IPS-11a (cell line): ENCODE data around the gene CAPSL.
"Not testable (repeated sequence)": the region's sequence is repeated elsewhere in the genome, so short reads cannot be mapped to it uniquely, and the experiment has no call there.

Experiments
- H3K4me3 ChIP-seq: one replicate; pipeline ENCODE4 v1.5.1; 2013; ENCODE audit warnings: low read depth, low read length, control low read depth

CAPSL gene

DNA sequence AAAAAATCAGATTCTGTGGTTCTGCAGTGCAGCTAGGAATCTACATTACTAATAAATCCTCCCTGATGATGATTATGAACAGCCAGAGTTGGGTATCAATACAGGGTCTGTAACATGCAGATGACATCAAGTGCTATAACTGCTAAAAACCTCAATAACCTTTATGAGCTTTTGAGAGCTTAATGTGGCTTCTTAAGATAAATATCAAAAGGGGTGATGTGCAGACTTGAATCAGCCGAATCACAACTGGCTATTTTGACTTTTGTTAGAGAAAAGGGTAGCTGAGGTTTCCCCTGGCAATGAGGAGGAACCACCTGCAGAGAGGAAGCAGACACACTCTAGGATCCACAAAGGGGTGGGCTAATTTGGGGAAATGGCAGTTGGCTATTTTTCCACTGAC lies 30.2 kb downstream of the CAPSL start:
- H3K4me3 ChIP-seq, result no peak overlapping the region

DNA sequence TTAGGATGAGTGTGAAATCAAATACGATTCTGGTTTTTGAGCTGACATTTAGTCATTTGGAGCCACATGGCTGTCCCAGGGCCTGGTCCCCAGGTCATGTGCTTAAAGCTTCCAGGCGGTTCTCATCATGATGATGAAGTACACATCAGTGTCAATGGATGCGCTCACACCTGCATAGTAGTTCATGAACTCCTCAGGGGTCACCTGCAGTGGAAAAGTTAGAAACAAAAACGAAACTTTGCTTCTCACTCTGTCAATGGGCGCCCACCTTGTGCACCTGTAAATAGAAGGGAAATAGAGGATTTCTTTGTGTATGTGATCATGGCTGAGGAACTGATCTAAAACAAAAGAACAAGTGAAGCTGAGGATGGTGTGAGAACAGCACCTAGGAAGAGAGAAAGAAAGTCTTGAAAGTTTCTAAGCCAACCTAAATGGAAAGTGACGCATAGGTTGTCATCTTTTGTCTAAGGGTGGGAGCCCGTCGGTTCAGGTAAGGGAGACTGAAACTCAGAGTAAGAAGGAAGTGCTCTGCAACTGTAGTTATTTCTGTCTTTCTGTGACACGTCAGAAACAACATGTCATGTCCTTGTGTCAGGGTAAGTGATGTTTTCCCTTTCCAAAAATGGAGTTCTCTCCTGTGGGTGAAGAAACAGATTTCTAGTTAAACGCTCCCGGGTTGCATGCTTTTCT lies 33.8 kb downstream of the CAPSL start:
- no peak overlapping the region for H3K4me3 ChIP-seq

DNA sequence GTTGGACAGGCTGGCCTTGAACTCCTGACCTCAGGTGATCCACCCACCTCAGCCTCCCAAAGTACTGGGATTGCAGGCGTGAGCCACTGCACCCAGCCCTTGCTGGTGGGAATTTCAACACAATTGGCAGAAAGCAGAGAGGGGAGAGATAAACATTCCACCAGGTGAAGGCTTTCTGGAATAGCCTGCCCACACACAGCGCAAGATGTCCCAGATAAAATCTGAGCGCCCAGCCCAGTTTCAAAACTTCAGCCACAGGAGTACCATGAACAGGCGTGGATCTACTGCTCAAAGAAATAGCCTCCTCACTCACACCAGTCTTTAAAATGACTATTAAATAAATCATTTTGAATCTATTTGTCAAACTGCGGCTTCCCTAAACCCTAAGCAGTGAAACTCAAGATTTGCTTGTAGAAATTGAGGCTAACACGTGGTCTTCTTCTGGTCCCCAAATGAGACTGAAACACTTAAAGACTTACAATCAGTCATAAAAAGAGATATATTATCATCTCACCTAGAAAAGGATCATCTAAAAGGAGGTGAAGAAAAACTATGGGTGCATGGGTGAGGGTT lies 34.7 kb downstream of the CAPSL start:
- H3K4me3 ChIP-seq, result no peak overlapping the region

DNA sequence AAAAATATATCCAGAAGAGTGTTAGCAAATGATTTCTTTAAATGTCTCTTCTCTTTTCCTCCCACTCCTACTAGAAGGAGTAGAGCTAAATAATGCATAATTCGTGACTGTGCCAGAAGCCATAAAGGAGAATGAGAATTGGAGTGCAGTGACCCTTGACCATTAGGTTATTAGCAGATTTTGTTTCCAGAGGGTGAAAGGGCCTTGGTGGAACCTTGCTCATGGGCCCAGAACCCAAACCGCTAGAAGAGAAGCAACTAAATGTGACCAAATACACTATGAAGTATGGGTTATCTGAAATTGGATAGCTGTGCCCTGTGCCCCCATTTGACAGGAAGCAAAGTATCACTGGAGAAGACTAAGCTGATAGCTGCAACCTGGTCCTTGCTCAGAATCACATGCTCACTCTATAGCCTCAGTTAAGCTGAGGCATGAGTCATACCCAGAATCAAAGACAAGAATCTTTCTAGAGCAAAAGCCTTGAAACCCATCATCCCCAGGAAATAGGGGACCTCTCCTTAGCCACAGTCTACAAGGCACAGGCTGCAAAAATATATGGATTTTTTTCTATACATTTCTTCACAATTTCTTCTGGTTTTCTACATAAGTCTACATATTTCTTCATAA lies 36.3 kb downstream of the CAPSL start:
- no peak overlapping the region for H3K4me3 ChIP-seq

DNA sequence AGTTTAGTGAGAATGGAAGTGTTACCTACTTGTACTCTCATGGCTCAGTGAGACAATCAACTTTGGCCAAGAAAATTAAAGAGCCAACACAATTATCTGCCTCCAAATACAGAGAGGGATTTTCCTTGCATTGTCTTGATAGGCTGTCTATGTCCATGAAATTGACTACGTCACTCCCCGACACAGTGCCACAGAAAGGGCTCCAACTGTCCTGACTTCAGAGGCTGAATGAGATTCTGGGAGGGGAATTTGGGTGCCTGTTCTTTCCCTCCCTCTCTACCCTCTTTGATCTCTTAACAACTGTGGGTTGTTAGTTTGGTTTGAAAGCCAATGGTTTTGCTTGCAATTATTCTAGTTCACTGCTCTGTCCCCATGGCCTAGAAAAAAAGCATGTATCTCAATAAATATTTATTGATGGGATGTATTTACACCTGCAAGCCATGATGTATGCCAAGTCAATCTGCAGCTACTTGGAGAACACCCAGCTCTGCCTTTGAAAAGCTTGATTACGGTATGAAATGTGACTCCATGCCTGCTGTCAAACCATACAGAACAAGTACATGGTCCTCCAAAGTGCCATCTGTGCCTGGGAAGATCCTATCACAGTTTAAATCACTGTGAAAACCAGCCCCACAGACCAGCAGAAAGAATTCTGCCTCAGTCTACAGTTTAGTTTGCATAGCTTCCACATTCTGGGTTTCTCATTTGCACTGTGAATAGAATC lies 37.3 kb downstream of the CAPSL start:
- no peak overlapping the region for H3K4me3 ChIP-seq

DNA sequence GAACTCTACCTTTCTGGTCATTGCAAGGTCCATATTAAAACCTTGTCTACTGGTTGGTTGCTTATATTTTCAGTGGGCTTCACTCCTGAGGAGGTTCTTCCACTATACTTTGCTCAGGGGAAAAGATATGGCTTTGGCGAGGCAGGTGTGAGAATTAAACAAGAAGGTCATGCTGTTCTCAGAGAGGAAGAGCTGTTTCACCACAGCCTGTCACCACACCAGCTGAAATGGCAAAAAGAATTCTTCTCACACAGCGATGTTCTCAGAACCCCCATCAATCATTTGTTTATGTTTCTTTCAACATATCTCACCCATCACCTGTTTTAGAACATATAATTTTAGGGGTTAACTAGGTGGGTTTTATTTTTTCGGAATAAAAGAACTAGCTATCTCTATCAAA lies 38.6 kb downstream of the CAPSL start:
- no peak overlapping the region for H3K4me3 ChIP-seq

DNA sequence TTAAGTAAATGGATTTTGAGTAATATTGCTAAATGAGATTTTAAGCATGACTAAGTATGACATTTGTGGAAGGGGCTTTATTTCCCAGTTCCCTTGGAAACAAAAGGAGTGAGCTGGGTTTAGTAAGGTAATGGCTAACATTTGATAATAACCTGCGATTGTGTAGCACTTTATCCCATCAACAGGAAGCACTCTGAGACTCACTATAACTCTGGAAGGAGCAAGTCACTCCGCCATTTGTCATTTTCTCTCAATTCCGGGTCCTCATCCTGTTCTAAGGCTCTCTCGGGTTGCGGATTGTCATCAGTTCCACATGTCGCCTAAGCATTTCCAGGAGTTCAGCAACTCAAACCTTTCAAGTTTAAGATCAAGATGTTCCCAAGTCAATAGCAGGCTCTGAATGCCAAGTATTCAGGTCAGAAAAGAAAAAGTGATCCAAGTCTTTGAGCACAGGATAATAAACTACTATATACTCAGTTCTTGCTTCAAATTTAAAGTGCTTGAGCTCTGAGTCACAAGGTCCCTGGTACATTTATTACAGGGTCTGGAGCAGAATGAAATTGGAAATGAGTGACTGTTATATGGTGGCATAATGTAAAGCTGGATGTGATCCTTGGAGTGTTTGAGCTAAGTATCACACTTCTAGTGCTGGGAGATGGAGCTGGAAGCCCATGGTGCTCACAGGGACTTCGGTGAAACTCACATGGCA lies 39.3 kb downstream of the CAPSL start:
- H3K4me3 ChIP-seq, result no peak overlapping the region

DNA sequence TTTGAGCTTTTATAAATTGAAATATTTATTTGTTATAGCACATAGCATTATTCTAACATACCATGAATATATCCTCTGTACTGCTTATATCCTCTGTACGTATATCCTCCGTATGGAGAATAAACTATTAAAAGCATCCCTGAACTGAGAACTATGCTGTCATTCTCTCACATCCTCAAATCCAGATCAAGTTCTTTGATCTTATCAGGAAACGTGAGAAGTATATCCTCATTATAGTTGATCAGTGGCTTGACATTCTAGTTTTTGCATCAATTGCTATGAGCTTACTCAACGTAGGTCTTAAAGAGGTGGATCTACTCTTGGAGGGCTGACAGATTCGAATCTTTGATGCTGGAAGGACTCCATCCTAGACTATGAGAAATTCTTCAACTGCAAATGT lies 44.3 kb downstream of the CAPSL start:
- no peak overlapping the region for H3K4me3 ChIP-seq

DNA sequence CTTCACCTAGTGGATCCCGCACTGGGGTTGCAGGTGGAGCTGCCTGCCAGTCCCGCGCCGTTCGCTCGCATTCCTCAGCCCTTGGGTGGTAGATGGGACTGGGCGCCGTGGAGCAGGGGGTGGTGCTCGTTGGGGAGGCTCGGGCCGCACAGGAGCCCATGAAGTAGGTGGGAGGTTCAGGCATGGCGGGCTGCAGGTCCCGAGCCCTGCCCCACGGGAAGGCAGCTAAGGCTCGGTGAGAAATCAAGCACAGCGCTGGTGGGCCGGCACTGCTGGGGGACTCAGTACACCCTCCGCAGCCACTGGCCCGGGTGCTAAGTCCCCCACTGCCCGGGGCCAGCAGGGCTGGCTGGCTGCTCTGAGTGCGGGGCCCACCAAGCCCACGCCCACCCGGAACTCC lies 45.6 kb downstream of the CAPSL start:
- not testable (repeated sequence) for H3K4me3 ChIP-seq

DNA sequence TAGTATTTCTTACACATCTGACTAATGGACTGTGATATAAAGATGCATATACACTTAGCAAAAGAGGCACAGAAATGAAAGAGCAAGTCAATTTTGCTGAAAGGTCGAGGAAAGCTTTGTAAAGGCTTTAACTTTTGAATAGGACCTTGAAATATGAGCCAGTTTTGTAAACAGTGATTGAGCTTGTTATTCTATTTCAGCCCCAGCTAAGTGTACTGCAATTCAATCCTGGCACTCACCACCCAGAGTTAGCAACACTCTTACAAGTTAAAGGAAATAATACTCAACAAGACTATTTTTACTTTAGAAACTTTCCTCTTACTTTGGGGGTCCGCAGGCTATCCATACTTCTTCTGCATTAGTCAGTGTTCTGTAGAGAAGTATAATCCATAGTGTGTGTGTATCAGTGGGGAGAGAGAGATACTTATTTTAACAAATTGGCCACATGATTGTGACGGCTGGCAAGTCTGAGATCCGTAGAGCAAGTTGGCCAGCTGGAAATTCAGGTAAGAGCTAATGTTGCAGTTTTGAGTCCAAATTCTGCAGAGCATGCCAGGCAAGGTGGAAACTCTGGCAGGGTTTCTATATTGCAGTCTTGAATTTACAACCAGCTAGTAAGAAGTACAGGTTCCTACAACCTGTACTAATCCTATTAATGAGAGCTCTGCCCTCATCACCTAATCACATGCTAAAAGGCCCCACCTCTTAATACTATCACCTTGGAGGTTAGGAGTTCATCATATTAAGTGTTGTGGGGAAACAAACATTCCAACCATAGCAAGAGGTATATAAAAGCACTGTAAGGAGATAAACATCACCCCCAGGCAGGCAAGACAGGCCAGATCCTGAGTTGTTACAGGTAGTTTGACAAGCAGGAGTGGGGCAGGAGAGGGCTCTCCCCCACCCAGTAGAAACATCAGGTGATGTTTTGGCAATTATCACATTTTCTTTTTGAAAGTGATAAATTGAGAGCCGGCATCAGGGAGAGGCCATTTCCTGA lies 48.1 kb downstream of the CAPSL start:
- no peak overlapping the region for H3K4me3 ChIP-seq

DNA sequence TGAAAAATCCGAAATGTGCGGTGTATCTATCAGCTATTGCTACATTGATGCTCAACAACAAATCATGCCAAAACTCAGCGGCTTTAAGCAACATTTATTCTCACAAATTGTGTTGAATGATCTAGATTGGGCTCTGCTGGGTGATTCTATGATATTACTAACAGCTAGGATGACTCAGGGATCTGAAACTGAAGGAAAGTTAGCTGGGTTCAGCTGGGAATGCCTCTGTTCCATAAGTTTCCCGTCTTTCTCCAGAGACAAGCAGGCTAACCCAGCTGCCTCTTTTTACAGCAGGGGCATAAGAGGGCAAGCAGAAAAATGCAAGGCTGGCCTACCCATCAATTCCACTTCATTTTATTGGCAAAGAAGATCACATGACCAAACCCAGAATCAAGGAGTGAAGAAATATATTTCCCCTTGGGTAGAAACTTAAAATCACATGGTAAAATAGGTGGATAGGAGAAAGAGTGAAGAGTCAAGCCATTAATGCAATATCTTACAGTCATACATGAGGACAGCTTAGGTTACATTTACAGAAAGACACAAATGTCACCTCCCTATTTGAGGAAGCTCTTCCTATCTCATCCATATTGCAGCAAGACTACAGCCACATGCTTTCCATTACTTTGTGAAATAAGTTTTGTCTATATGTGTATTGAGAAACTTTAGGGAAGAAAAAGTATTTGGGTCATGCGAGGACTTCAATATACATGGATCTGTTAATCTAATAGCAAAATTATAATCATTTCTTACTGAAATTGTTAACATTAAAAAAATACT lies 50.9 kb downstream of the CAPSL start:
- H3K4me3 ChIP-seq, result no peak overlapping the region

DNA sequence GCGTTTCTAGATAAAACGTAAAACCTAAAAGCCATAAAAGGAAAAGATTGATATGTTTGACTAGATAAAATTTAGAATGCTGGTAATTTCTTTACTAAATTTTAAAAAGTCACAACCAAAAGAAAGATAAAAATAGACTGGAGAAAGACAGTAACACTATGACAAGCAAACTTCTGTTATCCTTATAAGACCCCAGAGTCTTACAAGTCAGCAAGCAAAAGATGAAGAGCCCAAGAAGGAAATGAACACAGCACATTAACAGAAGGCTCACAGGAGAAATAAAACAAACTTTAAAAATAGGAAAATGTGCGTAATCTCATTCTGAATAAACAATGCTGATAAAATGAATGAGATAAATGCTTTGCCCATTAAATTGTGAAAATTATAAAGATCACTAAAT lies 52.0 kb downstream of the CAPSL start:
- H3K4me3 ChIP-seq, result no peak overlapping the region

DNA sequence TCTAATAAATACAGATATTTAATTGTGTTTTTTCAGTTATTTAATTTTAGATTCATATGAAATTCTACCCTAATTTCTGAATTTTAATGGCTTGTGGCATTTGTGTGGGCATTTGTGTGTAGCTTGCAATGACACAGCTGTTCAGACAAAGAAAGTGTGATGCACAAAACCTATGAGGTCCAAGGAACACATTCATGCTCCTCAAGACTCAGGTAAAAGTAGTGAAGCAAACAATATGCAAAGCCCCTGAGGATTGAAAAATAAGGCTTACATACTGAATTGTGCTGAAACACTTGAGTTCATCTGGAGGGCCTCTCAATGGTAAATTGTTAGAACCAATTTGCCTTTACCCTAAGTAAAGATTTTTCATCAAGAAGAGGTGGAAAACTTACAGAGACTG lies 53.6 kb downstream of the CAPSL start:
- no peak overlapping the region for H3K4me3 ChIP-seq

DNA sequence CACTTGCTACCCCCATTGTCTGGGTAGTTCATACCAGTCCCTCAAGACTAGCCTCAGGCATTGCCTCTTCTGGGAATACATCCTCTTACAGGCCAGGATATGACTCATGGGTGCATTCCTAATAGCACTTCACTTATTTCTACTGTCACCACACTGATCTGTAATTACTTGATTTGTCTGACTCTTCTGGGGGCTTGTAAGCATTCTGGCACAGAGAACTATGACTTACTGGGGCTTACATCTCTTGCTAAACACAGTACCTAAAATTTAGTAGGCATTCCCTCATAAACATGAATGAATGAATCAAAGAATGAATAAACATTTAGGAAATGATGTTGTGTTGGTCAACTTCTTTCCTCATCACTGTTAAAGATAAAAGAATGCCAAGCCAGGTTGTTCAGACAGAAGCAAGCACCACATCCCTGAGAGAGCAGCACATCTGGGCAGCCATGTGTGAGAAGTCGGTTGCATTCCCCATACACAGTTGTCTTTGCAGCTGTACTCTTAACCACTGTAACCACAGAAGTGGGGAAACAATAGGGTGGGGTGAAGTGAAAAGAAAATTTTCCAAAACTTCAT lies 54.1 kb downstream of the CAPSL start:
- no peak overlapping the region for H3K4me3 ChIP-seq

DNA sequence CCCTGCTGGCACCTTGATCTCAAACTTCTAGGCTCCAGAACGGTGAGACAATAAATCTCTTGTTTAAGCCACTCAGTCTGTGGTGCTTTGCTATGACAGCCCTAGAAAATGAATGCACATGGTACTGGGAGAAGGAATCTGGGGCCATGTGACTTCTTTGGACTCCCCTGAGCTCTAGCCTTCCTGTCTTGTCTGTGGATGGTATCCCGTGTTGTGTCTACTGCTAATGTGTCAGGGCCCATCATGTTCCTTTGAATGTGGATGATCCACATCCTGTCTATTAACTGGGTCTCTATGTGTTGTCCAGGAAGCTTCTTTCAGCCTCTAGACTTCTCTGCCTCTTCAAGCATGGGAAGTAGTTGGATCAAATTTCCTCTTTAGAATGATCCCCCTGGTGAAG lies 56.7 kb downstream of the CAPSL start:
- H3K4me3 ChIP-seq, result no peak overlapping the region

DNA sequence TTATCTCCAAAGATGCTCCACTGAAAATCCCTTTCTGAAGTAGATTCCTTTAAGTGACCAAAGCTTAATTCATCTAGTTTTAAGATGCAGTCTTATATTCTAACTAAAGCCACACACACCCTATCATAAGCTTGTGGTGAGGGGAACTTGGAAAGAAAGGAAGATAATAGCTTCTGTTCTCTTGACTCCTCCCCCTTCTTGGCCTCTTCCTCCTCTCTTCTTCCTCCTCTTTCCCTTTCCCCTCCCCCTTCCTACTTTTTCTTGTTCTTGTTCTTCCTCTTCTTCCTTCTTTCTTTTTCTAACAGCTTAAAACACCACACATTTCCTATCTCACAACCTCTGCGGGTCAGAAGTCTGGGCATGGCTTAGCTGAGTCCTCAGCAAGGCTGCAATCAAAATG lies 58.3 kb downstream of the CAPSL start:
- H3K4me3 ChIP-seq, result no peak overlapping the region

DNA sequence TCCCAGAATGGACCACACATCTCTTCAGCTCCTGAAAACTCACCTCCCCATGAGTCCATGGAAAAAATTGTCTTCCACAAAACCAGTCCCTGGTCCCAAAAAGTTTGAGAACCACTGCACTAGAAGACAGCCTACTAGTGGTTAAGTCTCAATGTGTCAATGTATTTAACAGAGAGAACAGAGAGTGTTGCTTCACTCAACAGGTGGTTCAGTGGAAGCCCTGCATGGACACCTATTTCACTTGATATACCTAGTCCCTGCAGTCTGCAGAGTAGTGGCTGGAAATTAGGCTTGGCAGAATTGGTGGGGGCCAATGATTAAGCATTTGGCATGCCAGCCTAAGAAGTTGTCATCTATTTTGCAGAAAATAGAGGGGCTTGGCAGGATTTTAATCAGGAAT lies 58.8 kb downstream of the CAPSL start:
- no peak overlapping the region for H3K4me3 ChIP-seq

DNA sequence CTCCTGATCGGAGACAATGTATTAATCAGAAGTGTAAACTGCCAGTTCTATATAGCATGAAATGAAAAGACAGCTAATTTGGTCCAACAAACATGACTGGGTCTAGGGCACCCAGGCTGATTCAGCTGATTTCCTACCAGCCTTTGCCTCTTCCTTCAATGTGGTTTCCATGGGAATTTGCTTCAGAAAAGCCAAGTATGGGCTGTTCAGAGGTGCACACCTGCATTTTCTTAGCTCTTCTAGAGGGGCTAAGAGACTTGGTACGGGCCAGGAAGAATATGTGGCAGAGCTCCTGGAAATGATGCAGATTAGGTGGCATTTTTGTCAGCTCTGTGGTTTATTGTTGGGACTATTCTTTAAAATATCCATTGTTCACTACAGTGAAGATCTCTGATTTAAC lies 59.3 kb downstream of the CAPSL start:
- H3K4me3 ChIP-seq, result no peak overlapping the region

DNA sequence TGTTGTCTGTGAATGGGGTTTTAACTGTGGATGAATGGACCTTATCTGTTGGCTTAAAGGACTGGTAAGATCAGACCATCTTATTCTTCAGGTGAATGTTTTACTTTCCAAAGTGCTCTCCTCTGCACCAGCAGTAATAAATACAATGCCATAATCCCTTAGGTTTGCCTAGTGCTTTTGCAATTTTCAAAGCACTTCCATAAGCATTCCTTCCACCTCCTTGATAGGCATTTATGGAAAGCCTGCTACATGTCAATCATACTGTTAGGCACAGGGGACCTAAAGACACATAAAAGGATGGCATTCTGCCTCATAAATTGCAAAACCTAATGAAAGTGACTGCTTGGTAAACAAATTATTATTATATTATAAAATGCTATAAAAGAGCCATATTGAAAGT lies 60.3 kb downstream of the CAPSL start:
- no peak overlapping the region for H3K4me3 ChIP-seq
